22Rv1 (cell line): ENCODE results near the gene HS1BP3.

Experiments
- ZFX ChIP-seq: fragments of 450-650 bp; IDR thresholded peaks from 2 replicates; pipeline ENCODE4 v1.6.1; 2017; ENCODE audit warnings: antibody characterized with exemption, borderline replicate concordance
- TF ChIP-seq, protein P1 (sequence below): fragments of 450-650 bp; IDR thresholded peaks from 2 replicates; pipeline ENCODE4 v1.5.1; 2017; ENCODE audit warnings: mild to moderate bottlenecking

- TF ChIP-seq, protein P1, sequence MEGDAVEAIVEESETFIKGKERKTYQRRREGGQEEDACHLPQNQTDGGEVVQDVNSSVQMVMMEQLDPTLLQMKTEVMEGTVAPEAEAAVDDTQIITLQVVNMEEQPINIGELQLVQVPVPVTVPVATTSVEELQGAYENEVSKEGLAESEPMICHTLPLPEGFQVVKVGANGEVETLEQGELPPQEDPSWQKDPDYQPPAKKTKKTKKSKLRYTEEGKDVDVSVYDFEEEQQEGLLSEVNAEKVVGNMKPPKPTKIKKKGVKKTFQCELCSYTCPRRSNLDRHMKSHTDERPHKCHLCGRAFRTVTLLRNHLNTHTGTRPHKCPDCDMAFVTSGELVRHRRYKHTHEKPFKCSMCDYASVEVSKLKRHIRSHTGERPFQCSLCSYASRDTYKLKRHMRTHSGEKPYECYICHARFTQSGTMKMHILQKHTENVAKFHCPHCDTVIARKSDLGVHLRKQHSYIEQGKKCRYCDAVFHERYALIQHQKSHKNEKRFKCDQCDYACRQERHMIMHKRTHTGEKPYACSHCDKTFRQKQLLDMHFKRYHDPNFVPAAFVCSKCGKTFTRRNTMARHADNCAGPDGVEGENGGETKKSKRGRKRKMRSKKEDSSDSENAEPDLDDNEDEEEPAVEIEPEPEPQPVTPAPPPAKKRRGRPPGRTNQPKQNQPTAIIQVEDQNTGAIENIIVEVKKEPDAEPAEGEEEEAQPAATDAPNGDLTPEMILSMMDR: no peak
- TF ChIP-seq ZFX: no peak
Measured at GRCh38 chr2:20649576-20649975, 1.3 kb downstream of the HS1BP3 start.
